HCT116 (cell line): ENCODE results near the gene MAN2B2. TPM values are rescaled to one million over a fixed set of nuclear protein-coding genes. Genes with fewer than 3 reads are reported as not detected.

Experiments used
- ATAC-seq: fragments of 200-7000 bp; cut with Tn5 transposase; 2 replicates; pipeline ENCODE4 v1.9.1; 2020; ENCODE audit warnings: mild to moderate bottlenecking, moderate library complexity
- BruUV-seq: library from RNA; stranded (reverse); fragments of 400-500 nt; replicated peaks from 2 replicates; lab custom pipeline; 2021; lab: Mats Ljungman, UMichigan
- CTCF ChIA-PET: fragments of 300-600 bp; sonication (Branson Sonifier 250); formaldehyde crosslinking; loops from one replicate; lab custom pipeline; 2021; ENCODE audit warnings: antibody characterized with exemption; lab: Charles Lee
- POLR2A ChIA-PET: fragments of 300-600, 350-600 bp; sonication (Branson Sonifier 250); formaldehyde crosslinking; loops from one replicate; lab custom pipeline; 2021; ENCODE audit warnings: antibody characterized with exemption; lab: Charles Lee
- RAD21 ChIA-PET, 2 experiments: fragments of 300-600 bp; sonication (Branson Sonifier 250); formaldehyde crosslinking; loops; one replicate each; lab custom pipeline; 2023; ENCODE audit warnings: low total read pairs in 2 of 2; ENCODE audit not compliant: uncharacterized antibody in 2 of 2, unreplicated experiment in 2 of 2, low non-redundant PET in 1 of 2; lab: Charles Lee
- DNase-seq: peaks from one replicate; pipeline ENCODE4 v3.0.0-alpha.2; 2010; ENCODE audit warnings: low read depth, low spot score
- H2AFZ ChIP-seq: fragments of 200-600 bp; shearing (Covaris generic), sonication (generic); 2 replicates; pipeline ENCODE4 v1.6.1; 2017; ENCODE audit warnings: low read depth, mixed run types, mixed read lengths, antibody characterized with exemption, low read length; ENCODE audit not compliant: poor library complexity, severe bottlenecking
- H3K27ac ChIP-seq: 2 replicates; pipeline ENCODE4 v1.5.1; 2012; ENCODE audit warnings: low read depth, low read length
- H3K27me3 ChIP-seq: fragments of 200-600 bp; sonication (generic); 2 replicates; pipeline ENCODE4 v1.6.1; 2016; ENCODE audit warnings: mixed run types, low read length, mixed read lengths; ENCODE audit not compliant: insufficient read depth
- H3K36me3 ChIP-seq, 2 experiments: fragments of 200-500 bp in 1 of 2; fragments of 200-600 bp in 1 of 2; sonication (Bioruptor generic) in 1 of 2; sonication (generic) in 1 of 2; 2 replicates each; pipeline versions ENCODE4 v1.5.1 to v1.6.1; 2014 to 2016; ENCODE audit warnings: low read length in 2 of 2, inconsistent platforms in 1 of 2, mixed read lengths in 1 of 2, mixed run types in 1 of 2; ENCODE audit not compliant: insufficient read depth in 2 of 2, control insufficient read depth in 1 of 2
- H3K4me1 ChIP-seq, 2 experiments: fragments of 200-600 bp in 1 of 2; sonication (generic) in 1 of 2; 2 replicates each; pipeline versions ENCODE4 v1.5.1 to v1.6.1; 2012 to 2017; ENCODE audit warnings: low read length in 2 of 2, inconsistent platforms in 1 of 2, mild to moderate bottlenecking in 1 of 2, mixed read lengths in 1 of 2, mixed run types in 1 of 2, moderate library complexity in 1 of 2; ENCODE audit not compliant: insufficient read depth in 2 of 2, control insufficient read depth in 1 of 2
- H3K4me2 ChIP-seq: fragments of 200-600 bp; sonication (generic); 2 replicates; pipeline ENCODE4 v1.6.1; 2017; ENCODE audit warnings: mixed run types, low read length, mixed read lengths
- H3K4me3 ChIP-seq, 2 experiments: fragments of 200-600 bp in 1 of 2; sonication (generic) in 1 of 2; replicated peaks in 1 of 2; 2 replicates each; pipeline ENCODE4 v1.5.1; 2011 to 2016; ENCODE audit warnings: low read length in 2 of 2, control low read depth in 1 of 2, low read depth in 1 of 2, mild to moderate bottlenecking in 1 of 2, mixed read lengths in 1 of 2, mixed run types in 1 of 2
- H3K79me2 ChIP-seq: fragments of 200-600 bp; sonication (generic); 2 replicates; pipeline ENCODE4 v1.6.1; 2017; ENCODE audit warnings: mild to moderate bottlenecking, mixed run types, low read length, moderate library complexity, mixed read lengths; ENCODE audit not compliant: insufficient read depth
- H3K9ac ChIP-seq: fragments of 200-600 bp; sonication (generic); 2 replicates; pipeline ENCODE4 v1.6.1; 2016; ENCODE audit warnings: low read length, mixed read lengths
- H3K9me2 ChIP-seq: fragments of 200-600 bp; sonication (generic), shearing (Covaris generic); 2 replicates; pipeline ENCODE4 v1.6.1; 2017; ENCODE audit warnings: mixed run types, mild to moderate bottlenecking, moderate library complexity; ENCODE audit not compliant: insufficient read depth
- H3K9me3 ChIP-seq, 2 experiments: fragments of 200-500 bp in 1 of 2; fragments of 200-600 bp in 1 of 2; sonication (Bioruptor generic) in 1 of 2; sonication (generic) in 1 of 2; 2 replicates each; pipeline ENCODE4 v1.6.1; 2014 to 2017; ENCODE audit warnings: low read length in 2 of 2, mixed read lengths in 2 of 2, inconsistent platforms in 1 of 2, low read depth in 1 of 2, mild to moderate bottlenecking in 1 of 2, mixed run types in 1 of 2, moderate library complexity in 1 of 2; ENCODE audit not compliant: control insufficient read depth in 1 of 2, insufficient read depth in 1 of 2
- H4K20me1 ChIP-seq: fragments of 200-600 bp; sonication (generic), shearing (Covaris generic); 2 replicates; pipeline ENCODE4 v1.6.1; 2017; ENCODE audit warnings: mixed run types, mild to moderate bottlenecking, moderate library complexity; ENCODE audit not compliant: insufficient read depth
- JUND ChIP-seq: IDR thresholded peaks from 2 replicates; pipeline ENCODE4 v1.6.1; 2012
- POLR2AphosphoS5 ChIP-seq: IDR thresholded peaks from 2 replicates; pipeline ENCODE4 v1.6.1; 2011; ENCODE audit warnings: mild to moderate bottlenecking, low read depth, low read length, moderate library complexity
- YY1 ChIP-seq: IDR thresholded peaks from 2 replicates; pipeline ENCODE4 v1.6.1; 2011; ENCODE audit warnings: low read length, low read depth, moderate library complexity, mild to moderate bottlenecking; ENCODE audit not compliant: insufficient replicate concordance; ENCODE audit errors: extremely low read depth
- ZFX ChIP-seq: fragments of 450-650 bp; IDR thresholded peaks from 2 replicates; pipeline ENCODE4 v1.6.1; 2017
- ZNF274 ChIP-seq: fragments of 200-500 bp; sonication (Bioruptor generic); IDR thresholded peaks from 2 replicates; pipeline ENCODE4 v1.6.1; 2014; ENCODE audit warnings: mild to moderate bottlenecking, low read depth, low read length, inconsistent platforms
- intact Hi-C: fragments of 100-400 bp; cut with micrococcal nuclease; formaldehyde crosslinking; loops from 2 replicates; pipeline ENCODE4 v1.10.0; 2022
- total RNA-seq: library from RNA; stranded (reverse); gene quantifications from one replicate; pipeline ENCODE4 v1.2.1, GENCODE V29; 2021; ENCODE audit not compliant: unreplicated experiment
- TF ChIP-seq, protein P1 (sequence below): IDR thresholded peaks from 2 replicates; pipeline ENCODE4 v1.6.1; 2012; ENCODE audit warnings: low read depth
- TF ChIP-seq, protein P2 (sequence below), 3 experiments: fragments of 200-600 bp in 1 of 3; sonication (generic) in 1 of 3; IDR thresholded peaks in 2 of 3; conservative IDR thresholded peaks in 1 of 3; 2 replicates each; pipeline ENCODE4 v1.5.1; 2012 to 2017; ENCODE audit warnings: low read depth in 2 of 3, low read length in 2 of 3, antibody characterized with exemption in 1 of 3, borderline replicate concordance in 1 of 3, control low read depth in 1 of 3, mild to moderate bottlenecking in 1 of 3, mixed read lengths in 1 of 3, mixed run types in 1 of 3, moderate library complexity in 1 of 3; ENCODE audit not compliant: insufficient read depth in 1 of 3
- TF ChIP-seq, protein P3 (sequence below): IDR thresholded peaks from 2 replicates; pipeline ENCODE4 v1.6.1; 2011; ENCODE audit warnings: mild to moderate bottlenecking, low read length, moderate library complexity; ENCODE audit not compliant: insufficient replicate concordance; ENCODE audit errors: extremely low read depth

The MAN2B2 gene
- total RNA-seq, 1 experiment from 2014 or later: 18.0 TPM

DNA sequence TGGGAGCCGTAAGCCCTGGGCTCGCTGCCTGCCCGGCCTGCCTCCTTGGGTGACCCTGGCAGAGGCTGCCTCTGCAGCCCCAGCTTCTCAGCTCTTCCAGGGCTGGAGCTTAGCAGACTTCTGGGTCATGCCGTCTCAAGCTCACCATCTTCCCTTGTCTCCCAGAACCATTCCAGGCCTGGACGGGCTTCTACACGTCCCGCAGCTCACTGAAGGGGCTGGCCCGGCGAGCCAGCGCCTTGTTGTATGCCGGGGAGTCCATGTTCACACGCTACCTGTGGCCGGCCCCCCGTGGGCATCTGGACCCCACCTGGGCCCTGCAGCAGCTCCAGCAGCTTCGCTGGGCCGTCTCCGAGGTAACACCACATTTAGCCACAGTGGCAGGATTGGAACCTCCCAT is 22.0 kb downstream of the MAN2B2 start (continued):
- TF ChIP-seq, protein P1, sequence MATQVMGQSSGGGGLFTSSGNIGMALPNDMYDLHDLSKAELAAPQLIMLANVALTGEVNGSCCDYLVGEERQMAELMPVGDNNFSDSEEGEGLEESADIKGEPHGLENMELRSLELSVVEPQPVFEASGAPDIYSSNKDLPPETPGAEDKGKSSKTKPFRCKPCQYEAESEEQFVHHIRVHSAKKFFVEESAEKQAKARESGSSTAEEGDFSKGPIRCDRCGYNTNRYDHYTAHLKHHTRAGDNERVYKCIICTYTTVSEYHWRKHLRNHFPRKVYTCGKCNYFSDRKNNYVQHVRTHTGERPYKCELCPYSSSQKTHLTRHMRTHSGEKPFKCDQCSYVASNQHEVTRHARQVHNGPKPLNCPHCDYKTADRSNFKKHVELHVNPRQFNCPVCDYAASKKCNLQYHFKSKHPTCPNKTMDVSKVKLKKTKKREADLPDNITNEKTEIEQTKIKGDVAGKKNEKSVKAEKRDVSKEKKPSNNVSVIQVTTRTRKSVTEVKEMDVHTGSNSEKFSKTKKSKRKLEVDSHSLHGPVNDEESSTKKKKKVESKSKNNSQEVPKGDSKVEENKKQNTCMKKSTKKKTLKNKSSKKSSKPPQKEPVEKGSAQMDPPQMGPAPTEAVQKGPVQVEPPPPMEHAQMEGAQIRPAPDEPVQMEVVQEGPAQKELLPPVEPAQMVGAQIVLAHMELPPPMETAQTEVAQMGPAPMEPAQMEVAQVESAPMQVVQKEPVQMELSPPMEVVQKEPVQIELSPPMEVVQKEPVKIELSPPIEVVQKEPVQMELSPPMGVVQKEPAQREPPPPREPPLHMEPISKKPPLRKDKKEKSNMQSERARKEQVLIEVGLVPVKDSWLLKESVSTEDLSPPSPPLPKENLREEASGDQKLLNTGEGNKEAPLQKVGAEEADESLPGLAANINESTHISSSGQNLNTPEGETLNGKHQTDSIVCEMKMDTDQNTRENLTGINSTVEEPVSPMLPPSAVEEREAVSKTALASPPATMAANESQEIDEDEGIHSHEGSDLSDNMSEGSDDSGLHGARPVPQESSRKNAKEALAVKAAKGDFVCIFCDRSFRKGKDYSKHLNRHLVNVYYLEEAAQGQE: no peak
- TF ChIP-seq JUND (no peak), YY1 (no peak), ZNF274 (no peak)

DNA sequence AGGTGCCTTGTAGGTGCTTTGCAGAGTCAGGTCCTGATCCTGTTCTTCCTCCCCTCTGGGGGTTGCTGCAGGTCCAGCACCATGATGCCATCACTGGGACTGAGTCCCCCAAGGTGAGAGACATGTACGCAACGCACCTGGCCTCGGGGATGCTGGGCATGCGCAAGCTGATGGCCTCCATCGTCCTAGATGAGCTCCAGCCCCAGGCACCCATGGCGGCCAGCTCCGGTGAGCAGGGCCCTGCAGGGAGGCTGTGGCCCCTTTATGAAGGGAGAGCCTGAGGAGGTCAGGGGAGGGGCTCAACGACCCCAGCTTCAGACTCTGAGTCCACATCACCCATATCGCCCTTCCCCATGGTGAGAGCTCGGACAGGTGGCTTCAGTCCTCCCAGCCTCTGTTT is 23.1 kb downstream of the MAN2B2 start:
- no peaks in the 10 kb centered on the region; a peak in 1 of 4 replicates for H3K36me3 ChIP-seq
- DNase-seq (no peak), ATAC-seq (no peak)
- no peaks in the 10 kb centered on the region for H3K9me3 ChIP-seq
- H3K4me1 ChIP-seq: peaks cover 0 to 7% of the 10 kb centered on the region in 2 experiments; a peak in 1 of 4 replicates
- H4K20me1 ChIP-seq: no peaks in the 10 kb centered on the region
- ChIA-PET POLR2A (no interaction called here), RAD21 (no interaction called here), CTCF (no interaction called here)
- H3K4me3 ChIP-seq: no peak overlapping the region
- H3K9ac ChIP-seq: no peak overlapping the region
- no peak overlapping the region for H2AFZ ChIP-seq
- TF ChIP-seq, protein P2, sequence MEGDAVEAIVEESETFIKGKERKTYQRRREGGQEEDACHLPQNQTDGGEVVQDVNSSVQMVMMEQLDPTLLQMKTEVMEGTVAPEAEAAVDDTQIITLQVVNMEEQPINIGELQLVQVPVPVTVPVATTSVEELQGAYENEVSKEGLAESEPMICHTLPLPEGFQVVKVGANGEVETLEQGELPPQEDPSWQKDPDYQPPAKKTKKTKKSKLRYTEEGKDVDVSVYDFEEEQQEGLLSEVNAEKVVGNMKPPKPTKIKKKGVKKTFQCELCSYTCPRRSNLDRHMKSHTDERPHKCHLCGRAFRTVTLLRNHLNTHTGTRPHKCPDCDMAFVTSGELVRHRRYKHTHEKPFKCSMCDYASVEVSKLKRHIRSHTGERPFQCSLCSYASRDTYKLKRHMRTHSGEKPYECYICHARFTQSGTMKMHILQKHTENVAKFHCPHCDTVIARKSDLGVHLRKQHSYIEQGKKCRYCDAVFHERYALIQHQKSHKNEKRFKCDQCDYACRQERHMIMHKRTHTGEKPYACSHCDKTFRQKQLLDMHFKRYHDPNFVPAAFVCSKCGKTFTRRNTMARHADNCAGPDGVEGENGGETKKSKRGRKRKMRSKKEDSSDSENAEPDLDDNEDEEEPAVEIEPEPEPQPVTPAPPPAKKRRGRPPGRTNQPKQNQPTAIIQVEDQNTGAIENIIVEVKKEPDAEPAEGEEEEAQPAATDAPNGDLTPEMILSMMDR (IDR thresholded peaks at IDR 0.05 in 2 of 3, conservative IDR thresholded peaks at IDR 0.05 in 1 of 3; ENCODE audit: borderline replicate concordance in 1 of 3, insufficient read depth in 1 of 3, low read depth in 2 of 3, low read length in 2 of 3): no peak
- TF ChIP-seq, protein P3, sequence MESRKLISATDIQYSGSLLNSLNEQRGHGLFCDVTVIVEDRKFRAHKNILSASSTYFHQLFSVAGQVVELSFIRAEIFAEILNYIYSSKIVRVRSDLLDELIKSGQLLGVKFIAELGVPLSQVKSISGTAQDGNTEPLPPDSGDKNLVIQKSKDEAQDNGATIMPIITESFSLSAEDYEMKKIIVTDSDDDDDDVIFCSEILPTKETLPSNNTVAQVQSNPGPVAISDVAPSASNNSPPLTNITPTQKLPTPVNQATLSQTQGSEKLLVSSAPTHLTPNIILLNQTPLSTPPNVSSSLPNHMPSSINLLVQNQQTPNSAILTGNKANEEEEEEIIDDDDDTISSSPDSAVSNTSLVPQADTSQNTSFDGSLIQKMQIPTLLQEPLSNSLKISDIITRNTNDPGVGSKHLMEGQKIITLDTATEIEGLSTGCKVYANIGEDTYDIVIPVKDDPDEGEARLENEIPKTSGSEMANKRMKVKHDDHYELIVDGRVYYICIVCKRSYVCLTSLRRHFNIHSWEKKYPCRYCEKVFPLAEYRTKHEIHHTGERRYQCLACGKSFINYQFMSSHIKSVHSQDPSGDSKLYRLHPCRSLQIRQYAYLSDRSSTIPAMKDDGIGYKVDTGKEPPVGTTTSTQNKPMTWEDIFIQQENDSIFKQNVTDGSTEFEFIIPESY: no peak
- TF ChIP-seq ZNF274 (no peak), ZFX (no peak), POLR2AphosphoS5 (no peak)
- H3K27ac ChIP-seq: no peak overlapping the region
- H3K4me2 ChIP-seq: no peak overlapping the region
- no peaks in the 10 kb centered on the region for H3K27me3 ChIP-seq
- no TSS peak for BruUV-seq
- intact Hi-C loops: no loop called here
- no peaks in the 10 kb centered on the region for H3K79me2 ChIP-seq
- H3K9me2 ChIP-seq: no peaks in the 10 kb centered on the region
